Neural progenitor cell (in vitro differentiated cells): ENCODE measurements around the gene EZH1.

Experiments used
- CTCF ChIP-seq: fragments of 200-600 bp; sonication (generic); IDR thresholded peaks from 2 replicates; pipeline ENCODE4 v1.5.1; 2017; ENCODE audit warnings: antibody characterized with exemption, mild to moderate bottlenecking
- EZH2 ChIP-seq: fragments of 200-600 bp; sonication (generic); IDR thresholded peaks from 2 replicates; pipeline ENCODE4 v1.6.1; 2017; ENCODE audit warnings: antibody characterized with exemption, mild to moderate bottlenecking, moderate library complexity

DNA sequence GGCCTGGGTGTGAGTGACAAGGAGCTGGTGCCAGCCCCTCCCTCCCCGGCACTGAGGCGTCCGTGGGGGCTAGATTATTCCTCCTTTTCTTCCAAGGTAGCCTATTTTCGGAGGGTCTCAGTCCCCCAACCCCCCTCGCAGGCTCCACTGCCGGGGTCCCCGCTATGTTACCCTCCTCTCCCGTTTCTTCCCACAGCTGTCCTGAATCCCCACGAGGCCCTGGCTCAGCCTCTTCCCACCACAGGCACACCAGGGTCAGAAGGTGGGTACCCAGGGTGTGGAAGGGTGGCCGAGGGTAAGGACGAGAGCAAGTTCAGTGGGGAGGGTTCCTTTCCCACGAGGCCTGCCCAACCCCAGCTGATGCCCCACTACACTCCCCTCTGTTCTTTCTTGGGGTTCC is 16.8 kb upstream of the EZH1 start:
- TF ChIP-seq CTCF (no peak), EZH2 (no peak)
